ENCODE results near the gene PLD1. TPM values are rescaled to one million over a fixed set of nuclear protein-coding genes. Genes with fewer than 3 reads are reported as not detected.

The PLD1 gene
- total and polyA plus RNA-seq, 4 donors = 3.1 to 31.1 (median 12.2) TPM

- 94 to 96% methylated on average over 2 of the region's 2 CpGs for WGBS, 2 donors
- no peak for ATAC-seq (ENCODE audit: insufficient read depth, low FRiP score)
- Histone ChIP-seq H3K36me3 (ENCODE audit: control insufficient read depth in 4 of 4, insufficient read depth in 4 of 4, low read length in 4 of 4) (no peaks in the 10 kb centered on the region), H3K4me1 (ENCODE audit: control insufficient read depth in 5 of 5, insufficient read depth in 5 of 5, low read length in 5 of 5) (peaks cover 0 to 2% (median 0%) of the 10 kb centered on the region in 5 donors), H3K4me3 (no peak overlapping the region), H3K9ac (ENCODE audit: insufficient read depth in 1 of 2, low read length in 2 of 2) (no peak overlapping the region), H3K9me3 (ENCODE audit: control insufficient read depth in 4 of 4, insufficient read depth in 3 of 4, low read length in 3 of 4) (no peaks in the 10 kb centered on the region), H3K27me3 (ENCODE audit: control insufficient read depth in 3 of 3, insufficient read depth in 3 of 3, low read length in 2 of 3) (peaks cover 0 to 5% (median 0%) of the 10 kb centered on the region in 3 donors), H3K27ac (ENCODE audit: low read depth in 1 of 2, low read length in 1 of 2) (no peak overlapping the region)
- TF ChIP-seq CTCF (IDR thresholded peaks at IDR 0.05; ENCODE audit: control extremely low read depth, extremely low read depth) = no peak
- DNase-seq = no peak
These were observed 27.2 kb downstream of the PLD1 start for GRCh38 chr3:171783086-171783485.

- ATAC-seq (ENCODE audit: insufficient read depth, low FRiP score) (no peak), DNase-seq (no peak)
- no peaks in the 10 kb centered on the region for H3K36me3 ChIP-seq (ENCODE audit: control insufficient read depth in 4 of 4, insufficient read depth in 4 of 4, low read length in 4 of 4)
- peaks cover 0 to 5% (median 0%) of the 10 kb centered on the region in 3 donors for H3K27me3 ChIP-seq (ENCODE audit: control insufficient read depth in 3 of 3, insufficient read depth in 3 of 3, low read length in 2 of 3)
- no peak overlapping the region for H3K9ac ChIP-seq (ENCODE audit: insufficient read depth in 1 of 2, low read length in 2 of 2)
- no peaks in the 10 kb centered on the region for H3K9me3 ChIP-seq (ENCODE audit: control insufficient read depth in 4 of 4, insufficient read depth in 3 of 4, low read length in 3 of 4)
- H3K4me1 ChIP-seq (ENCODE audit: control insufficient read depth in 5 of 5, insufficient read depth in 5 of 5, low read length in 5 of 5) = peaks cover 0 to 2% (median 0%) of the 10 kb centered on the region in 5 donors
- no peak for TF ChIP-seq CTCF (IDR thresholded peaks at IDR 0.05; ENCODE audit: control extremely low read depth, extremely low read depth)
- WGBS, 2 donors = 70 to 81% methylated on average over 1 of the region's 1 CpG
- H3K27ac ChIP-seq (ENCODE audit: low read depth in 1 of 2, low read length in 1 of 2) = no peak overlapping the region
- no peak overlapping the region for H3K4me3 ChIP-seq
These were observed 27.7 kb downstream of the PLD1 start for GRCh38 chr3:171782617-171783016.

- no peak for DNase-seq
- Histone ChIP-seq H3K4me1 (ENCODE audit: control insufficient read depth in 5 of 5, insufficient read depth in 5 of 5, low read length in 5 of 5) (peaks cover 0 to 3% (median 0%) of the 10 kb centered on the region in 5 donors), H3K27ac (ENCODE audit: low read depth in 1 of 2, low read length in 1 of 2) (no peak overlapping the region), H3K9me3 (ENCODE audit: control insufficient read depth in 4 of 4, insufficient read depth in 3 of 4, low read length in 3 of 4) (no peaks in the 10 kb centered on the region), H3K9ac (ENCODE audit: insufficient read depth in 1 of 2, low read length in 2 of 2) (no peak overlapping the region), H3K4me3 (no peak overlapping the region), H3K36me3 (ENCODE audit: control insufficient read depth in 4 of 4, insufficient read depth in 4 of 4, low read length in 4 of 4) (no peaks in the 10 kb centered on the region), H3K27me3 (ENCODE audit: control insufficient read depth in 3 of 3, insufficient read depth in 3 of 3, low read length in 2 of 3) (peaks cover 0 to 5% (median 0%) of the 10 kb centered on the region in 3 donors)
- ATAC-seq (ENCODE audit: insufficient read depth, low FRiP score) = no peak
- TF ChIP-seq CTCF (IDR thresholded peaks at IDR 0.05; ENCODE audit: control extremely low read depth, extremely low read depth) = no peak
- whole genome bisulfite sequencing, 2 donors = 80 to 82% methylated on average over 4 of the region's 4 CpGs
These were observed 28.6 kb downstream of the PLD1 start for GRCh38 chr3:171781711-171782127.

DNA sequence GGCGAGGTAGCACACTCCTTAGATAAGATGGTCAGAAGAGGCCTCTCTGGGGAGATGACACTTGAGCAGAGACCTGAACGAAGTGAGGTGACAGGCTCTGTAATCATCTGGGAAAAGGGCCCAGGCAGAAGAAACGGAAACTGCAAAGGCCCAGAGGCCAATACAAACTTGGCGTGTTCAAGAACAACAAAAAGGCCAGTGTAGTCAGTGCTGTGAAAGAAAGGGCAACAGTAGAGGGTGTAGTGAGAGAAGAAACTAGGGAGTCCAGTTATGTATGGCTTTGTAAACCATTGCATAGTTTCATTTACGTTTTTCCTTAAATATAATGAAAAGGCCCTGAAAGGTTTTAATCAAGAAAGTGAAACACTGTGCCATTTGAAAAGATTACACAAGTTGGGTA is 31.8 kb downstream of the PLD1 start:
- H3K27me3 ChIP-seq (ENCODE audit: control insufficient read depth in 3 of 3, insufficient read depth in 3 of 3, low read length in 2 of 3) = peaks cover 0 to 5% (median 0%) of the 10 kb centered on the region in 3 donors

More for the DNA sequence above, 31.8 kb downstream of the PLD1 start:
- no peak for TF ChIP-seq CTCF (IDR thresholded peaks at IDR 0.05; ENCODE audit: control extremely low read depth, extremely low read depth)
- Histone ChIP-seq H3K9me3 (ENCODE audit: control insufficient read depth in 4 of 4, insufficient read depth in 3 of 4, low read length in 3 of 4) (no peaks in the 10 kb centered on the region), H3K36me3 (ENCODE audit: control insufficient read depth in 4 of 4, insufficient read depth in 4 of 4, low read length in 4 of 4) (no peaks in the 10 kb centered on the region), H3K4me1 (ENCODE audit: control insufficient read depth in 5 of 5, insufficient read depth in 5 of 5, low read length in 5 of 5) (peaks cover 0 to 2% (median 0%) of the 10 kb centered on the region in 5 donors), H3K4me3 (no peak overlapping the region), H3K9ac (ENCODE audit: insufficient read depth in 1 of 2, low read length in 2 of 2) (no peak overlapping the region), H3K27ac (ENCODE audit: low read depth in 1 of 2, low read length in 1 of 2) (no peak overlapping the region)
- ATAC-seq (ENCODE audit: insufficient read depth, low FRiP score) (no peak), DNase-seq (no peak)
- 85 to 88% methylated on average over 5 of the region's 5 CpGs for WGBS, 2 donors
